SK-N-SH (cell line): ENCODE measurements around the gene CHD6. TPM values are rescaled to one million over a fixed set of nuclear protein-coding genes. Genes with fewer than 3 reads are reported as not detected.

Experiments
- CTCF ChIA-PET: fragments of 300-600, 350-600 bp; formaldehyde crosslinking; extraction: SDS; loops from one replicate; lab custom pipeline; 2021; lab: Yijun Ruan, JAX
- POLR2A ChIA-PET: fragments of 350-600 bp; sonication (Branson Sonifier 250); formaldehyde crosslinking; extraction: SDS; loops from one replicate; lab custom pipeline; 2020; ENCODE audit warnings: antibody characterized with exemption, inconsistent platforms; lab: Yijun Ruan, JAX
- DNase-seq: peaks from one replicate; pipeline ENCODE4 v3.0.0; 2012
- H2AFZ ChIP-seq: fragments of 200-600 bp; sonication (generic); 2 replicates; pipeline ENCODE4 v1.8.1; 2016; ENCODE audit warnings: antibody characterized with exemption, mild to moderate bottlenecking, low read depth
- H3F3A ChIP-seq: fragments of 200-600 bp; sonication (generic); replicated peaks from 2 replicates; pipeline ENCODE3; 2016; ENCODE audit warnings: antibody characterized with exemption, mild to moderate bottlenecking; ENCODE audit not compliant: insufficient read depth
- H3K27ac ChIP-seq, 2 experiments: fragments of 200-500 bp in 1 of 2; fragments of 200-600 bp in 1 of 2; sonication (Bioruptor generic) in 1 of 2; sonication (generic), shearing (Covaris generic) in 1 of 2; 2 replicates each; pipeline versions ENCODE4 v1.5.1 to v1.6.1; 2014 to 2016; ENCODE audit warnings: low read depth in 2 of 2, inconsistent platforms in 1 of 2, low read length in 1 of 2, mild to moderate bottlenecking in 1 of 2, mixed read lengths in 1 of 2
- H3K27me3 ChIP-seq: fragments of 200-600 bp; sonication (generic), shearing (Covaris generic); 2 replicates; pipeline ENCODE4 v1.6.1; 2016; ENCODE audit warnings: mixed run types; ENCODE audit not compliant: insufficient read depth
- H3K36me3 ChIP-seq, 2 experiments: fragments of 200-500 bp in 1 of 2; fragments of 200-600 bp in 1 of 2; sonication (Bioruptor generic) in 1 of 2; sonication (generic) in 1 of 2; replicated peaks in 1 of 2; 2 replicates each; pipeline versions ENCODE3 to v1.5.1; 2014 to 2016; ENCODE audit warnings: low read length in 1 of 2, mild to moderate bottlenecking in 1 of 2; ENCODE audit not compliant: insufficient read depth in 2 of 2, control insufficient read depth in 1 of 2
- H3K4me1 ChIP-seq, 2 experiments: fragments of 200-500 bp in 1 of 2; fragments of 200-600 bp in 1 of 2; sonication (Bioruptor generic) in 1 of 2; sonication (generic), shearing (Covaris generic) in 1 of 2; 2 replicates each; pipeline versions ENCODE4 v1.5.1 to v1.6.1; 2014 to 2016; ENCODE audit warnings: low read depth in 1 of 2, low read length in 1 of 2, mixed run types in 1 of 2; ENCODE audit not compliant: insufficient read depth in 2 of 2, control insufficient read depth in 1 of 2
- H3K4me2 ChIP-seq: fragments of 200-600 bp; sonication (generic), shearing (Covaris generic); 2 replicates; pipeline ENCODE4 v1.6.1; 2017; ENCODE audit warnings: mixed run types
- H3K4me3 ChIP-seq, 2 experiments: fragments of 200-500 bp in 1 of 2; fragments of 200-600 bp in 1 of 2; sonication (Bioruptor generic) in 1 of 2; sonication (generic), shearing (Covaris generic) in 1 of 2; 2 replicates each; pipeline versions ENCODE4 v1.5.1 to v1.8.1; 2014 to 2016; ENCODE audit warnings: low read depth in 2 of 2, inconsistent platforms in 1 of 2, low read length in 1 of 2, mild to moderate bottlenecking in 1 of 2, mixed read lengths in 1 of 2, moderate library complexity in 1 of 2
- H3K79me2 ChIP-seq: fragments of 200-600 bp; sonication (generic); 2 replicates; pipeline ENCODE4 v1.8.1; 2017; ENCODE audit warnings: mild to moderate bottlenecking; ENCODE audit not compliant: insufficient read depth
- H3K9ac ChIP-seq: fragments of 200-600 bp; sonication (generic); 2 replicates; pipeline ENCODE4 v1.6.1; 2017; ENCODE audit warnings: mixed run types
- H3K9me2 ChIP-seq: fragments of 200-600 bp; sonication (generic); 2 replicates; pipeline ENCODE4 v1.6.1; 2017; ENCODE audit warnings: mixed run types
- H3K9me3 ChIP-seq: fragments of 200-600 bp; sonication (generic); 2 replicates; pipeline ENCODE4 v1.6.1; 2017; ENCODE audit warnings: mixed run types, mild to moderate bottlenecking, moderate library complexity
- H4K20me1 ChIP-seq: fragments of 200-600 bp; sonication (generic); 2 replicates; pipeline ENCODE4 v1.6.1; 2017; ENCODE audit warnings: mild to moderate bottlenecking, mixed run types; ENCODE audit not compliant: insufficient read depth
- CTCF ChIP-seq: fragments of 200-600 bp; sonication (generic); IDR thresholded peaks from 2 replicates; pipeline ENCODE4 v1.6.1; 2017; ENCODE audit warnings: antibody characterized with exemption, mild to moderate bottlenecking, moderate library complexity
- ELF1 ChIP-seq: IDR thresholded peaks from 2 replicates; pipeline ENCODE4 v1.4.0; 2012
- EP300 ChIP-seq, 2 experiments: IDR thresholded peaks; 2 replicates each; pipeline versions ENCODE4 v1.4.0 to v1.6.1; 2012; ENCODE audit warnings: borderline replicate concordance in 1 of 2, low read depth in 1 of 2, low read length in 1 of 2
- FOSL2 ChIP-seq: IDR thresholded peaks from 2 replicates; pipeline ENCODE4 v1.4.0; 2012; ENCODE audit warnings: low read depth, mild to moderate bottlenecking, moderate library complexity, borderline replicate concordance
- FOXM1 ChIP-seq: IDR thresholded peaks from 2 replicates; pipeline ENCODE4 v1.4.0; 2012; ENCODE audit warnings: low read depth, mild to moderate bottlenecking
- GATA2 ChIP-seq: sonication (generic); formaldehyde crosslinking; IDR thresholded peaks from 2 replicates; pipeline ENCODE4 v1.5.0; 2020; ENCODE audit warnings: mild to moderate bottlenecking, missing genetic modification reagents
- IRF3 ChIP-seq: fragments of 150-350 bp; IDR thresholded peaks from 2 replicates; pipeline ENCODE4 v1.6.1; 2016; ENCODE audit warnings: mild to moderate bottlenecking, low read depth, low read length
- MEF2A ChIP-seq: IDR thresholded peaks from 2 replicates; pipeline ENCODE4 v1.4.0; 2012; ENCODE audit warnings: low read depth, borderline replicate concordance
- NFIC ChIP-seq: IDR thresholded peaks from 2 replicates; pipeline ENCODE4 v1.4.0; 2012; ENCODE audit warnings: borderline replicate concordance
- RAD21 ChIP-seq: IDR thresholded peaks from 2 replicates; pipeline ENCODE4 v1.6.1; 2012; ENCODE audit warnings: mild to moderate bottlenecking, low read length
- RCOR1 ChIP-seq: fragments of 150-350 bp; IDR thresholded peaks from 2 replicates; pipeline ENCODE4 v1.6.1; 2017; ENCODE audit warnings: antibody characterized with exemption, low read length
- RFX5 ChIP-seq: IDR thresholded peaks from 2 replicates; pipeline ENCODE4 v1.6.1; 2012; ENCODE audit warnings: mild to moderate bottlenecking, improper control_type of control experiment, low read length
- RXRA ChIP-seq: IDR thresholded peaks from 2 replicates; pipeline ENCODE4 v1.4.0; 2012; ENCODE audit warnings: low read depth, mild to moderate bottlenecking, borderline replicate concordance
- SIN3A ChIP-seq: IDR thresholded peaks from 2 replicates; pipeline ENCODE4 v1.6.1; 2012; ENCODE audit warnings: low read depth, mild to moderate bottlenecking, low read length, moderate library complexity, borderline replicate concordance
- SMC3 ChIP-seq: IDR thresholded peaks from 2 replicates; pipeline ENCODE4 v1.6.1; 2012; ENCODE audit warnings: low read depth, low read length, improper control_type of control experiment
- TAF1 ChIP-seq: IDR thresholded peaks from 2 replicates; pipeline ENCODE4 v1.6.1; 2012; ENCODE audit warnings: low read depth, mild to moderate bottlenecking, low read length, moderate library complexity, borderline replicate concordance
- TCF12 ChIP-seq: IDR thresholded peaks from 2 replicates; pipeline ENCODE4 v1.4.0; 2012
- USF2 ChIP-seq: fragments of 150-350 bp; IDR thresholded peaks from 2 replicates; pipeline ENCODE4 v1.6.1; 2017; ENCODE audit warnings: antibody characterized with exemption, low read length, low read depth, borderline replicate concordance
- YY1 ChIP-seq: IDR thresholded peaks from 2 replicates; pipeline ENCODE4 v1.4.0; 2012; ENCODE audit warnings: low read depth, mild to moderate bottlenecking
- ZBTB33 ChIP-seq: IDR thresholded peaks from 2 replicates; pipeline ENCODE4 v1.4.0; 2012; ENCODE audit warnings: low read depth, borderline replicate concordance
- WGBS: methylation state at CpG from one replicate; pipeline ENCODE4 v1.1.6; 2017; ENCODE audit warnings: low lambda C conversion rate; 5-methylcytosine and 5-hydroxymethylcytosine counted together
- polyA plus RNA-seq, 3 experiments: library from polyadenylated mRNA; depleted of rRNA; stranded (reverse); fragments of >200 nt; gene quantifications; 2 replicates each; pipeline ENCODE4 v1.2.3, GENCODE V29; 2012

The CHD6 gene
- polyA plus RNA-seq, 1 of the 3 experiments (the other 2 are of a cell fraction): 7.1 TPM

- Histone ChIP-seq H3K9me2 (no peaks in the 10 kb centered on the region), H3K27me3 (no peaks in the 10 kb centered on the region), H3K9ac (no peak overlapping the region), H3K4me3 (no peak overlapping the region), H3K4me1 (peaks cover 0 to 11% of the 10 kb centered on the region in 2 experiments; a peak in 3 of 4 replicates), H3K79me2 (no peaks in the 10 kb centered on the region), H3K27ac (peak overlapping the region; percentile 10 to 39; a peak in 3 of 4 replicates), H3K9me3 (no peaks in the 10 kb centered on the region), H3K4me2 (no peak overlapping the region; the same call in 1 of the 2 replicates), H4K20me1 (no peaks in the 10 kb centered on the region), H2AFZ (no peak overlapping the region), H3K36me3 (peaks cover 40 to 48% of the 10 kb centered on the region in 2 experiments), H3F3A (no peaks in the 10 kb centered on the region)
- ChIA-PET CTCF (interaction anchor here (1.1 kb wide), 2 partner anchors 67 to 380 kb away, joined by 3 read pairs; no protein-coding TSS in a partner anchor), POLR2A (no interaction called here)
- no peak for DNase-seq
- TF ChIP-seq TAF1: no peak
- no peak for TF ChIP-seq RAD21
- TF ChIP-seq MEF2A: no peak
- no peak for TF ChIP-seq SMC3
- no peak for TF ChIP-seq TCF12
- no peak for TF ChIP-seq EP300 (IDR thresholded peaks at IDR 0.05; ENCODE audit: borderline replicate concordance in 1 of 2, low read depth in 1 of 2, low read length in 1 of 2)
- no peak for TF ChIP-seq USF2
- TF ChIP-seq IRF3: no peak
- TF ChIP-seq GATA2: no peak
- no peak for TF ChIP-seq YY1
- no peak for TF ChIP-seq SIN3A
- no peak for TF ChIP-seq RCOR1
- TF ChIP-seq ELF1: no peak
- TF ChIP-seq FOSL2: no peak
- no peak for TF ChIP-seq NFIC
- no peak for TF ChIP-seq ZBTB33
- TF ChIP-seq RFX5: no peak
- no peak for TF ChIP-seq RXRA
- no peak for TF ChIP-seq FOXM1
- TF ChIP-seq CTCF: no peak
- WGBS: 96% methylated on average over 1 of the region's 1 CpG
These were observed 142.7 kb downstream of the CHD6 start for GRCh38 chr20:41475503-41475902.
